GM21423 (cell line): Measurements from ENCODE around the gene GPR35.
"Not testable (repeated sequence)": the region's sequence is repeated elsewhere in the genome, so short reads cannot be mapped to it uniquely, and the experiment has no call there.

ENCODE experiments used
- ATAC-seq: cut with Tn5 transposase; IDR thresholded peaks from one replicate; pipeline ENCODE4 v1.9.1; 2021; ENCODE audit warnings: mild to moderate bottlenecking, moderate library complexity; ENCODE audit not compliant: unreplicated experiment

GPR35 gene

GRCh38 chr2:240650254-240650965, 25.1 kb downstream of the GPR35 start:
- ATAC-seq, result no peak

- no peak for ATAC-seq
Measured at GRCh38 chr2:240651185-240651584, 25.9 kb downstream of the GPR35 start.

- no peak for ATAC-seq
Measured at GRCh38 chr2:240655931-240656886, 30.9 kb downstream of the GPR35 start.

- not testable (repeated sequence) for ATAC-seq
Measured at GRCh38 chr2:240659883-240660282, 34.6 kb downstream of the GPR35 start.

GRCh38 chr2:240662681-240663080, 37.4 kb downstream of the GPR35 start:
- no peak for ATAC-seq

- no peak for ATAC-seq
Measured at GRCh38 chr2:240663546-240664190, 38.4 kb downstream of the GPR35 start.

- no peak for ATAC-seq
Measured at GRCh38 chr2:240664622-240665021, 39.3 kb downstream of the GPR35 start.

- ATAC-seq, result no peak
Measured at GRCh38 chr2:240670402-240670801, 45.1 kb downstream of the GPR35 start.

GRCh38 chr2:240670950-240671349, 45.7 kb downstream of the GPR35 start:
- ATAC-seq, result no peak

- ATAC-seq, result no peak
Measured at GRCh38 chr2:240672076-240672700, 46.9 kb downstream of the GPR35 start.

- no peak for ATAC-seq
Measured at GRCh38 chr2:240672701-240673190, 47.5 kb downstream of the GPR35 start.

GRCh38 chr2:240674461-240675184, 49.3 kb downstream of the GPR35 start:
- ATAC-seq, result not testable (repeated sequence)

GRCh38 chr2:240675345-240675744, 50.1 kb downstream of the GPR35 start:
- ATAC-seq, result not testable (repeated sequence)

- not testable (repeated sequence) for ATAC-seq
Measured at GRCh38 chr2:240678043-240678442, 52.8 kb downstream of the GPR35 start.

- ATAC-seq, result not testable (repeated sequence)
Measured at GRCh38 chr2:240678909-240679308, 53.6 kb downstream of the GPR35 start.

GRCh38 chr2:240680185-240680584, 54.9 kb downstream of the GPR35 start:
- ATAC-seq, result not testable (repeated sequence)
